HL-60/S4 treated with phorbol 12-myristate 13-acetate at 8.2 ng/mL for 4 days and 3 days (cell line): ENCODE measurements around the gene SEC61A1.

Experiments used
- in situ Hi-C: fragments of 300-500 bp; cut with MboI; formaldehyde crosslinking; loops from 2 replicates; pipeline ENCODE4 v1.15.0; 2022; ENCODE audit warnings: low sequenced_read_pairs

SEC61A1 gene

GRCh38 chr3:128056258-128056657 is 4.0 kb downstream of the SEC61A1 start:
- in situ Hi-C loops = no loop called here

GRCh38 chr3:128060473-128061381 is 8.5 kb downstream of the SEC61A1 start:
- in situ Hi-C loops = no loop called here

GRCh38 chr3:128062033-128062745 is 10.0 kb downstream of the SEC61A1 start:
- in situ Hi-C loops = no loop called here

GRCh38 chr3:128063865-128064264 is 11.6 kb downstream of the SEC61A1 start:
- in situ Hi-C loops = no loop called here

GRCh38 chr3:128064962-128065361 is 12.7 kb downstream of the SEC61A1 start:
- in situ Hi-C loops = no loop called here

GRCh38 chr3:128066114-128066513 is 13.9 kb downstream of the SEC61A1 start:
- in situ Hi-C loops = no loop called here

GRCh38 chr3:128066676-128067075 is 14.4 kb downstream of the SEC61A1 start:
- in situ Hi-C loops = no loop called here

- in situ Hi-C loops = no loop called here
Measured at GRCh38 chr3:128067489-128067888, 15.3 kb downstream of the SEC61A1 start.

GRCh38 chr3:128068156-128068620 is 16.0 kb downstream of the SEC61A1 start:
- in situ Hi-C loops = no loop called here

- in situ Hi-C loops = no loop called here
Measured at GRCh38 chr3:128069271-128069670, 17.0 kb downstream of the SEC61A1 start.

- in situ Hi-C loops = no loop called here
Measured at GRCh38 chr3:128070898-128071591, 18.8 kb downstream of the SEC61A1 start.

- in situ Hi-C loops = no loop called here
Measured at GRCh38 chr3:128071771-128072453, 19.7 kb downstream of the SEC61A1 start.

- in situ Hi-C loops = no loop called here
Measured at GRCh38 chr3:128072454-128073184, 20.4 kb downstream of the SEC61A1 start.

- in situ Hi-C loops = no loop called here
Measured at GRCh38 chr3:128073185-128073725, 21.0 kb downstream of the SEC61A1 start.

- in situ Hi-C loops = no loop called here
Measured at GRCh38 chr3:128073807-128074206, 21.6 kb downstream of the SEC61A1 start.

GRCh38 chr3:128074851-128075521 is 22.7 kb downstream of the SEC61A1 start:
- in situ Hi-C loops = loop anchor here (25.0 kb wide), 1 partner anchor 512 kb away; no protein-coding TSS in a partner anchor

GRCh38 chr3:128075522-128076482 is 23.6 kb downstream of the SEC61A1 start:
- in situ Hi-C loops = loop anchor here (25.0 kb wide), 1 partner anchor 511 kb away; no protein-coding TSS in a partner anchor
